Keratinocyte (primary cell): ENCODE measurements around the gene CCDC141. TPM values are rescaled to one million over a fixed set of nuclear protein-coding genes. Genes with fewer than 3 reads are reported as not detected.

ENCODE experiments used
- DNase-seq: peaks from one replicate; pipeline ENCODE4 v3.0.0-alpha.2; 2011; ENCODE audit warnings: low read depth, missing footprints, low spot score
- FAIRE-seq: peaks from 2 replicates; lab custom pipeline; 2011; peaks lifted over from hg19 to GRCh38; lab: Jason Lieb, UNC
- H2AFZ ChIP-seq: 2 replicates; pipeline ENCODE4 v1.6.0; 2012; ENCODE audit warnings: low read length, control low read depth, inconsistent platforms; ENCODE audit not compliant: control insufficient read depth
- H3K27ac ChIP-seq: 2 replicates; pipeline ENCODE4 v1.5.1; 2011; ENCODE audit warnings: low read length; ENCODE audit not compliant: control insufficient read depth, insufficient read depth
- H3K27me3 ChIP-seq: 3 replicates; pipeline ENCODE4 v1.6.0; 2011; ENCODE audit warnings: low read length; ENCODE audit not compliant: control insufficient read depth, insufficient read depth; ENCODE audit errors: extremely low read depth
- H3K36me3 ChIP-seq, 2 experiments: 2 replicates in 1 of 2; 3 replicates in 1 of 2; pipeline ENCODE4 v1.5.1; 2011; ENCODE audit warnings: low read length in 2 of 2, mild to moderate bottlenecking in 1 of 2; ENCODE audit not compliant: control insufficient read depth in 2 of 2, insufficient read depth in 2 of 2; ENCODE audit errors: extremely low read depth in 1 of 2
- H3K4me1 ChIP-seq: 3 replicates; pipeline ENCODE4 v1.5.1; 2011; ENCODE audit warnings: low read length; ENCODE audit not compliant: control insufficient read depth, insufficient read depth; ENCODE audit errors: extremely low read depth
- H3K4me2 ChIP-seq: 3 replicates; pipeline ENCODE4 v1.6.0; 2011; ENCODE audit warnings: low read depth, low read length; ENCODE audit not compliant: control insufficient read depth, insufficient read depth; ENCODE audit errors: extremely low read depth
- H3K4me3 ChIP-seq, 3 experiments: fragments of 200-600 bp in 1 of 3; sonication (generic) in 1 of 3; 2 replicates in 2 of 3; 3 replicates in 1 of 3; pipeline ENCODE4 v1.5.1; 2011 to 2016; ENCODE audit warnings: low read length in 3 of 3, mild to moderate bottlenecking in 3 of 3, control low read depth in 2 of 3, inconsistent platforms in 1 of 3, low read depth in 1 of 3, mixed read lengths in 1 of 3, mixed run types in 1 of 3, moderate library complexity in 1 of 3; ENCODE audit not compliant: control insufficient read depth in 2 of 3, insufficient read depth in 2 of 3; ENCODE audit errors: extremely low read depth in 1 of 3
- H3K79me2 ChIP-seq: 2 replicates; pipeline ENCODE4 v1.6.0; 2012; ENCODE audit warnings: low read length; ENCODE audit not compliant: control insufficient read depth, insufficient read depth
- H3K9ac ChIP-seq: 3 replicates; pipeline ENCODE4 v1.6.0; 2011; ENCODE audit warnings: low read length; ENCODE audit not compliant: control insufficient read depth, insufficient read depth; ENCODE audit errors: extremely low read depth
- H3K9me1 ChIP-seq: 3 replicates; pipeline ENCODE4 v1.6.0; 2011; ENCODE audit warnings: low read length; ENCODE audit not compliant: control insufficient read depth, insufficient read depth; ENCODE audit errors: extremely low read depth
- H3K9me3 ChIP-seq: 2 replicates; pipeline ENCODE4 v1.5.1; 2012; ENCODE audit warnings: low read depth, low read length; ENCODE audit not compliant: control insufficient read depth
- H4K20me1 ChIP-seq: 3 replicates; pipeline ENCODE4 v1.6.0; 2011; ENCODE audit warnings: low read length; ENCODE audit not compliant: control insufficient read depth, insufficient read depth; ENCODE audit errors: extremely low read depth
- EZH2 ChIP-seq: IDR thresholded peaks from one replicate; pipeline ENCODE4 v1.6.1; 2012; ENCODE audit warnings: inconsistent platforms, mild to moderate bottlenecking, low read length, moderate library complexity
- dilution Hi-C: fragments of 300-500 bp; cut with MboI; formaldehyde crosslinking; loops from one replicate; pipeline ENCODE4 v1.7.0; 2020; ENCODE audit warnings: low sequenced_read_pairs; ENCODE audit not compliant: extremely low pct_ligation_motif_present
- polyA plus RNA-seq, 5 experiments: library from polyadenylated mRNA; depleted of rRNA in 3 of 5; stranded (reverse) in 3 of 5; stranded (forward) in 1 of 5; unstranded in 1 of 5; fragments of >200 nt; gene quantifications; 1 replicate in 1 of 5; 2 replicates in 3 of 5; 3 replicates in 1 of 5; pipeline versions ENCODE4 v1.2.1 to v1.2.3, GENCODE V29; 2011 to 2012; ENCODE audit warnings: missing spikeins in 2 of 5, low read depth in 1 of 5, low replicate concordance in 1 of 5
- TF ChIP-seq, protein P1 (sequence below), 3 experiments: IDR thresholded peaks in 1 of 3; conservative IDR thresholded peaks in 1 of 3; optimal IDR thresholded peaks in 1 of 3; 2 replicates in 2 of 3; 3 replicates in 1 of 3; pipeline versions ENCODE3 to v1.5.1; 2011; ENCODE audit warnings: low read length in 3 of 3, mild to moderate bottlenecking in 3 of 3, moderate library complexity in 2 of 3, control low read depth in 1 of 3, inconsistent platforms in 1 of 3; ENCODE audit not compliant: insufficient read depth in 2 of 3; ENCODE audit errors: extremely low read depth in 1 of 3

Gene CCDC141
- polyA plus RNA-seq, 1 donor (not counting 4 experiments of a cell fraction or from before 2014, with no cell fraction given): not detected

DNA sequence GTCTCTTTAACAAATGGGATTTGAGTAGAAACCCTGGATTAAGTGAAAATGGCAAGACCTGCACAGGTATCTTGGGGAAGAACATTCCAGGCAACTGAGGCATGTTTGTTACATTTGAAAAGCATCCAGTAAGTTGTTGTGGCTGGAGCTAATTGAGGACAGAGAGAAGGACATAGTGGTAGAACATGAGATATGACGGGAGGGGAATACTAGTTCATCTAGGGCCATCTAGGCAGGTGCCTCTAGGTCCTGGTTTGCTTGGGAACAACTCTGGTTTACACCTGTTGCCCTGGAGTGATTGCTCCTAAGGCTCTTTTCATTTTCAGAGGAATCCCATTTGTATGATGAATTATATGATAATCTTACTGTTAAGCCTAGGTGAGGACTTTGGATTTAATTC, 19.7 kb upstream of the CCDC141 start:
- no peak for TF ChIP-seq EZH2
- TF ChIP-seq, protein P1, sequence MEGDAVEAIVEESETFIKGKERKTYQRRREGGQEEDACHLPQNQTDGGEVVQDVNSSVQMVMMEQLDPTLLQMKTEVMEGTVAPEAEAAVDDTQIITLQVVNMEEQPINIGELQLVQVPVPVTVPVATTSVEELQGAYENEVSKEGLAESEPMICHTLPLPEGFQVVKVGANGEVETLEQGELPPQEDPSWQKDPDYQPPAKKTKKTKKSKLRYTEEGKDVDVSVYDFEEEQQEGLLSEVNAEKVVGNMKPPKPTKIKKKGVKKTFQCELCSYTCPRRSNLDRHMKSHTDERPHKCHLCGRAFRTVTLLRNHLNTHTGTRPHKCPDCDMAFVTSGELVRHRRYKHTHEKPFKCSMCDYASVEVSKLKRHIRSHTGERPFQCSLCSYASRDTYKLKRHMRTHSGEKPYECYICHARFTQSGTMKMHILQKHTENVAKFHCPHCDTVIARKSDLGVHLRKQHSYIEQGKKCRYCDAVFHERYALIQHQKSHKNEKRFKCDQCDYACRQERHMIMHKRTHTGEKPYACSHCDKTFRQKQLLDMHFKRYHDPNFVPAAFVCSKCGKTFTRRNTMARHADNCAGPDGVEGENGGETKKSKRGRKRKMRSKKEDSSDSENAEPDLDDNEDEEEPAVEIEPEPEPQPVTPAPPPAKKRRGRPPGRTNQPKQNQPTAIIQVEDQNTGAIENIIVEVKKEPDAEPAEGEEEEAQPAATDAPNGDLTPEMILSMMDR (optimal IDR thresholded peaks at IDR 0.05 in 1 of 3, IDR thresholded peaks at IDR 0.05 in 1 of 3, conservative IDR thresholded peaks at IDR 0.05 in 1 of 3; ENCODE audit: extremely low read depth in 1 of 3, insufficient read depth in 2 of 3, low read length in 3 of 3): no peak
- Histone ChIP-seq H3K27me3 (no peaks in the 10 kb centered on the region), H2AFZ (no peak overlapping the region), H3K4me2 (no peak overlapping the region), H3K79me2 (no peaks in the 10 kb centered on the region), H3K36me3 (no peaks in the 10 kb centered on the region), H3K4me3 (no peak overlapping the region), H3K9ac (no peak overlapping the region), H3K9me1 (no peaks in the 10 kb centered on the region), H4K20me1 (no peaks in the 10 kb centered on the region), H3K27ac (no peak overlapping the region), H3K4me1 (no peaks in the 10 kb centered on the region), H3K9me3 (no peaks in the 10 kb centered on the region)
- dilution Hi-C loops: no loop called here
- FAIRE-seq (no peak), DNase-seq (no peak)

DNA sequence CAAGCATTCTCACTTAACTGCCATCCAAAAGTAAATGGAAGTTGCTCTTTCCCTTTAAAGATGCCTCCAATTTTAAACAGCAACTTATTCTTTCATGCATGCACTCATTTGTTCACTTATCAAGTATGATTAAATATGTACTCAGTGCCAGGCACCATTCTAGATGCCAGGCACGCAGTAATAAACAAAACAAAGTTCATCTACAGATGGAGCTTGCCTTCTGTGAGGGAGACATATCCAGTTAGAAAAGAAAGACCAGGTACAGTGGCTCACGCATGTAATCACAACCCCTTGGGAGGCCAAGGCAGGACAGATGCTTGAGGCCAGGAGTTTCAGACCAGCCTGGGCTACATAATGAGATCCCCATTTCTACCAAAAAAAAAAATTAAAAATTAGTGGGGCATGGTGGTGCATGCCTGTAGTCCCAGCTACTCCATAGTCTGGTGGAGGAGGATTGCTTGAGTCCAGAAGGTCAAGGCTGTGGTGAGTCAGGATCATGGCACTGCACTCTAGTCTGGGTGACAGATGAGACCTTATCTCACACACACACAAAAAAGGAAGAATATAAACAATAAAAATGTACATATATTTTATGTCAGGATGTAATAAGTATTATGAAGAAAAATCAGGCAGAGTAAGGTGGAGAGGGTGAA, 19.2 kb upstream of the CCDC141 start:
- no peaks in the 10 kb centered on the region for H3K79me2 ChIP-seq
- dilution Hi-C loops: no loop called here
- H3K4me2 ChIP-seq: no peak overlapping the region
- H2AFZ ChIP-seq: no peak overlapping the region
- H4K20me1 ChIP-seq: no peaks in the 10 kb centered on the region
- DNase-seq: no peak
- H3K9me3 ChIP-seq: no peaks in the 10 kb centered on the region
- no peak overlapping the region for H3K9ac ChIP-seq
- no peaks in the 10 kb centered on the region for H3K27me3 ChIP-seq
- no peak overlapping the region for H3K4me3 ChIP-seq
- no peaks in the 10 kb centered on the region for H3K36me3 ChIP-seq
- no peaks in the 10 kb centered on the region for H3K9me1 ChIP-seq
- FAIRE-seq: no peak
- no peaks in the 10 kb centered on the region for H3K4me1 ChIP-seq
- H3K27ac ChIP-seq: no peak overlapping the region
- no peak for TF ChIP-seq EZH2
- TF ChIP-seq, protein P1 (optimal IDR thresholded peaks at IDR 0.05 in 1 of 3, IDR thresholded peaks at IDR 0.05 in 1 of 3, conservative IDR thresholded peaks at IDR 0.05 in 1 of 3; ENCODE audit: extremely low read depth in 1 of 3, insufficient read depth in 2 of 3, low read length in 3 of 3): no peak
